Endothelial cell of umbilical vein (primary cell): ENCODE data around the gene EFCC1. TPM values are rescaled to one million over a fixed set of nuclear protein-coding genes. Genes with fewer than 3 reads are reported as not detected.

ENCODE experiments used
- BruUV-seq: library from RNA; stranded (reverse); fragments of 400-500 nt; replicated peaks from 2 replicates; lab custom pipeline; 2021; lab: Mats Ljungman, UMichigan
- CTCF ChIA-PET: fragments of 300-600, 350-600 bp; sonication (Branson Sonifier 250); formaldehyde crosslinking; loops from one replicate; lab custom pipeline; 2021; ENCODE audit warnings: antibody characterized with exemption, inconsistent platforms; lab: Charles Lee
- POLR2A ChIA-PET: fragments of 300-600, 350-600 bp; sonication (Branson Sonifier 250); formaldehyde crosslinking; loops from one replicate; lab custom pipeline; 2021; ENCODE audit warnings: antibody characterized with exemption, inconsistent platforms; lab: Charles Lee
- DNase-seq: peaks from one replicate; pipeline ENCODE4 v3.0.0-alpha.2; 2011; ENCODE audit warnings: low read depth, low spot score
- FAIRE-seq: peaks from 2 replicates; lab custom pipeline; 2011; peaks lifted over from hg19 to GRCh38; lab: Jason Lieb, UNC
- H2AFZ ChIP-seq: 2 replicates; pipeline ENCODE4 v1.6.0; 2012; ENCODE audit warnings: low read depth, low read length, control low read depth, inconsistent platforms
- H3K27ac ChIP-seq: 2 replicates; pipeline ENCODE4 v1.5.1; 2011; ENCODE audit warnings: low read depth, mild to moderate bottlenecking, control low read depth, low read length, moderate library complexity; ENCODE audit not compliant: insufficient read depth
- H3K27me3 ChIP-seq, 2 experiments: 2 replicates each; pipeline versions ENCODE4 v1.6.0 to v1.6.1; 2011; ENCODE audit warnings: low read length in 2 of 2, mixed read lengths in 1 of 2; ENCODE audit not compliant: control insufficient read depth in 2 of 2, insufficient read depth in 2 of 2
- H3K36me3 ChIP-seq, 2 experiments: 2 replicates in 1 of 2; 3 replicates in 1 of 2; pipeline ENCODE4 v1.5.1; 2011; ENCODE audit warnings: low read length in 2 of 2, mild to moderate bottlenecking in 1 of 2, moderate library complexity in 1 of 2; ENCODE audit not compliant: control insufficient read depth in 2 of 2, insufficient read depth in 2 of 2; ENCODE audit errors: extremely low read depth in 1 of 2
- H3K4me1 ChIP-seq: 3 replicates; pipeline ENCODE4 v1.5.1; 2011; ENCODE audit warnings: mild to moderate bottlenecking, low read length; ENCODE audit not compliant: control insufficient read depth, insufficient read depth; ENCODE audit errors: extremely low read depth
- H3K4me2 ChIP-seq: 2 replicates; pipeline ENCODE4 v1.6.1; 2011; ENCODE audit warnings: low read length, control low read depth, mixed read lengths; ENCODE audit not compliant: insufficient read depth
- H3K4me3 ChIP-seq, 3 experiments: fragments of 200-600 bp in 1 of 3; sonication (generic), shearing (Covaris generic) in 1 of 3; replicated peaks in 1 of 3; 2 replicates each; pipeline ENCODE4 v1.5.1; 2011 to 2016; ENCODE audit warnings: control low read depth in 3 of 3, low read length in 3 of 3, mild to moderate bottlenecking in 2 of 3, inconsistent platforms in 1 of 3, low read depth in 1 of 3, moderate library complexity in 1 of 3; ENCODE audit not compliant: insufficient read depth in 1 of 3
- H3K79me2 ChIP-seq: 2 replicates; pipeline ENCODE4 v1.6.0; 2012; ENCODE audit warnings: low read length, inconsistent platforms; ENCODE audit not compliant: control insufficient read depth, insufficient read depth
- H3K9ac ChIP-seq: replicated peaks from 2 replicates; pipeline ENCODE3; 2011; ENCODE audit warnings: low read length, control low read depth; ENCODE audit not compliant: insufficient read depth; ENCODE audit errors: extremely low read depth
- H3K9me1 ChIP-seq: replicated peaks from 3 replicates; pipeline ENCODE4 v1.6.0; 2011; ENCODE audit warnings: mild to moderate bottlenecking, low read length; ENCODE audit not compliant: control insufficient read depth, insufficient read depth; ENCODE audit errors: extremely low read depth
- H3K9me3 ChIP-seq: replicated peaks from 2 replicates; pipeline ENCODE4 v1.5.1; 2012; ENCODE audit warnings: low read length, inconsistent platforms; ENCODE audit not compliant: control insufficient read depth, insufficient read depth
- H4K20me1 ChIP-seq: replicated peaks from 2 replicates; pipeline ENCODE3; 2011; ENCODE audit warnings: mild to moderate bottlenecking, low read length; ENCODE audit not compliant: control insufficient read depth, insufficient read depth; ENCODE audit errors: extremely low read depth
- FOS ChIP-seq: IDR thresholded peaks from 2 replicates; pipeline ENCODE4 v1.6.1; 2011; ENCODE audit warnings: mild to moderate bottlenecking, low read length, moderate library complexity, borderline replicate concordance; ENCODE audit not compliant: insufficient read depth
- GATA2 ChIP-seq: IDR thresholded peaks from 2 replicates; pipeline ENCODE4 v1.7.0; 2011; ENCODE audit warnings: low read depth, mild to moderate bottlenecking, moderate library complexity, mixed read lengths, low read length; ENCODE audit not compliant: insufficient read length, insufficient read depth
- JUN ChIP-seq: IDR thresholded peaks from 2 replicates; pipeline ENCODE4 v1.6.1; 2011; ENCODE audit warnings: borderline replicate concordance, low read depth; ENCODE audit not compliant: insufficient read length, insufficient read depth
- MYC ChIP-seq: IDR thresholded peaks from one replicate; pipeline ENCODE4 v1.6.1; 2011; ENCODE audit warnings: mild to moderate bottlenecking, low read depth, low read length
- POLR2A ChIP-seq: IDR thresholded peaks from 2 replicates; pipeline ENCODE4 v1.6.1; 2012; ENCODE audit warnings: low read depth, mild to moderate bottlenecking, control low read depth, low read length
- POLR2AphosphoS5 ChIP-seq: IDR thresholded peaks from 2 replicates; pipeline ENCODE4 v1.6.1; 2012; ENCODE audit warnings: low read depth, mild to moderate bottlenecking, control low read depth, low read length, moderate library complexity; ENCODE audit not compliant: insufficient read depth
- dilution Hi-C: fragments of 300-500 bp; cut with MboI; formaldehyde crosslinking; loops from one replicate; pipeline ENCODE4 v1.15.0; 2019; ENCODE audit warnings: low sequenced_read_pairs; ENCODE audit not compliant: extremely low pct_ligation_motif_present
- intact Hi-C: fragments of 100-400 bp; cut with micrococcal nuclease; formaldehyde crosslinking; loops from one replicate; pipeline ENCODE4 v1.10.0; 2022
- polyA plus RNA-seq, 4 experiments: library from polyadenylated mRNA; depleted of rRNA in 3 of 4; stranded (reverse) in 3 of 4; unstranded in 1 of 4; fragments of >200 nt; gene quantifications; 2 replicates each; pipeline versions ENCODE4 v1.2.1 to v1.2.3, GENCODE V29; 2011 to 2012; ENCODE audit warnings: missing spikeins in 1 of 4
- total RNA-seq: library from RNA; stranded (reverse); gene quantifications from 2 replicates; pipeline ENCODE4 v1.2.3, GENCODE V29; 2021
- TF ChIP-seq, protein P1 (sequence below), 2 donors: IDR thresholded peaks; 1 replicate in 1 of 2; 2 replicates in 1 of 2; pipeline ENCODE4 v1.5.1; 2011; ENCODE audit warnings: low read length in 2 of 2, mild to moderate bottlenecking in 2 of 2, moderate library complexity in 2 of 2, control low read depth in 1 of 2, inconsistent platforms in 1 of 2, low read depth in 1 of 2; ENCODE audit not compliant: insufficient read depth in 1 of 2; ENCODE audit errors: extremely low read depth in 1 of 2
- TF ChIP-seq, protein P2 (sequence below): IDR thresholded peaks from 2 replicates; pipeline ENCODE4 v1.6.1; 2011; ENCODE audit not compliant: insufficient read depth, insufficient read length

EFCC1 gene
- total and polyA plus RNA-seq, 2 donors (not counting 3 experiments of a cell fraction or from before 2014, with no cell fraction given), result 0.73 to 1.3 TPM

- H2AFZ ChIP-seq, result no peak overlapping the region
- no peaks in the 10 kb centered on the region for H3K9me1 ChIP-seq
- H4K20me1 ChIP-seq, result no peaks in the 10 kb centered on the region
- no peak overlapping the region for H3K4me2 ChIP-seq
- ChIA-PET POLR2A (interaction anchor here (0.7 to 1.0 kb wide), 2 partner anchors 115 to 181 kb away, joined by 3 to 4 read pairs; no protein-coding TSS in a partner anchor), CTCF (interaction anchor here (0.6 to 6.0 kb wide), 57 partner anchors 10 to 413 kb away, joined by 3 to 121 read pairs (median 9); partner anchors contain the start of genes CFAP92, COPG1 and RAB43)
- intact Hi-C loops (loop anchor here (1.0 to 2.0 kb wide), 4 partner anchors 57 to 275 kb away; no protein-coding TSS in a partner anchor), dilution Hi-C loops (no loop called here)
- no peak for TF ChIP-seq POLR2A
- no peak for TF ChIP-seq MYC
- TF ChIP-seq, protein P1, sequence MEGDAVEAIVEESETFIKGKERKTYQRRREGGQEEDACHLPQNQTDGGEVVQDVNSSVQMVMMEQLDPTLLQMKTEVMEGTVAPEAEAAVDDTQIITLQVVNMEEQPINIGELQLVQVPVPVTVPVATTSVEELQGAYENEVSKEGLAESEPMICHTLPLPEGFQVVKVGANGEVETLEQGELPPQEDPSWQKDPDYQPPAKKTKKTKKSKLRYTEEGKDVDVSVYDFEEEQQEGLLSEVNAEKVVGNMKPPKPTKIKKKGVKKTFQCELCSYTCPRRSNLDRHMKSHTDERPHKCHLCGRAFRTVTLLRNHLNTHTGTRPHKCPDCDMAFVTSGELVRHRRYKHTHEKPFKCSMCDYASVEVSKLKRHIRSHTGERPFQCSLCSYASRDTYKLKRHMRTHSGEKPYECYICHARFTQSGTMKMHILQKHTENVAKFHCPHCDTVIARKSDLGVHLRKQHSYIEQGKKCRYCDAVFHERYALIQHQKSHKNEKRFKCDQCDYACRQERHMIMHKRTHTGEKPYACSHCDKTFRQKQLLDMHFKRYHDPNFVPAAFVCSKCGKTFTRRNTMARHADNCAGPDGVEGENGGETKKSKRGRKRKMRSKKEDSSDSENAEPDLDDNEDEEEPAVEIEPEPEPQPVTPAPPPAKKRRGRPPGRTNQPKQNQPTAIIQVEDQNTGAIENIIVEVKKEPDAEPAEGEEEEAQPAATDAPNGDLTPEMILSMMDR (IDR thresholded peaks at IDR 0.05; ENCODE audit: extremely low read depth in 1 of 2, insufficient read depth in 1 of 2, low read depth in 1 of 2, low read length in 2 of 2), result no peak
- TF ChIP-seq, protein P2, sequence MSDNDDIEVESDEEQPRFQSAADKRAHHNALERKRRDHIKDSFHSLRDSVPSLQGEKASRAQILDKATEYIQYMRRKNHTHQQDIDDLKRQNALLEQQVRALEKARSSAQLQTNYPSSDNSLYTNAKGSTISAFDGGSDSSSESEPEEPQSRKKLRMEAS, result no peak
- TF ChIP-seq FOS, result no peak
- no peak for TF ChIP-seq JUN
- no peak for TF ChIP-seq GATA2
- no peak for TF ChIP-seq POLR2AphosphoS5
- H3K79me2 ChIP-seq, result no peaks in the 10 kb centered on the region
- no peak overlapping the region for H3K4me3 ChIP-seq
- DNase-seq (no peak), FAIRE-seq (no peak)
- no peaks in the 10 kb centered on the region for H3K4me1 ChIP-seq
- H3K9ac ChIP-seq, result no peak overlapping the region
- no peak overlapping the region for H3K27ac ChIP-seq
- BruUV-seq, result no TSS peak
- H3K9me3 ChIP-seq, result no peaks in the 10 kb centered on the region
- H3K27me3 ChIP-seq, result peaks cover 0 to under 1% of the 10 kb centered on the region in 2 experiments
- H3K36me3 ChIP-seq, result no peaks in the 10 kb centered on the region
Observed at GRCh38 chr3:128970740-128971047, 30.4 kb upstream of the EFCC1 start.
